Endothelial cell (in vitro differentiated cells): ENCODE data around the gene INPP4A. TPM values are rescaled to one million over a fixed set of nuclear protein-coding genes. Genes with fewer than 3 reads are reported as not detected.
A peak's percentile ranks its signal among the peaks of the same experiment; 100 is the strongest.

Experiments used
- DNase-seq: peaks from one replicate; pipeline ENCODE4 v3.0.0; 2021; ENCODE audit warnings: low spot score
- H3K27ac Mint-ChIP-seq: one replicate; pipeline ENCODE4 v1.8.0; 2021; ENCODE audit warnings: mixed read lengths, inconsistent platforms; ENCODE audit not compliant: unreplicated experiment
- H3K27me3 Mint-ChIP-seq: one replicate; pipeline ENCODE4 v1.8.0; 2021; ENCODE audit warnings: mild to moderate bottlenecking, moderate library complexity, mixed read lengths, inconsistent platforms; ENCODE audit not compliant: unreplicated experiment
- H3K36me3 Mint-ChIP-seq: one replicate; pipeline ENCODE4 v1.8.0; 2021; ENCODE audit warnings: mild to moderate bottlenecking, low read depth, mixed read lengths, inconsistent platforms; ENCODE audit not compliant: unreplicated experiment
- H3K4me1 Mint-ChIP-seq: one replicate; pipeline ENCODE4 v1.8.0; 2021; ENCODE audit warnings: mild to moderate bottlenecking, mixed read lengths, inconsistent platforms; ENCODE audit not compliant: unreplicated experiment
- H3K4me3 Mint-ChIP-seq: one replicate; pipeline ENCODE4 v1.8.0; 2021; ENCODE audit warnings: mild to moderate bottlenecking, mixed read lengths, inconsistent platforms; ENCODE audit not compliant: unreplicated experiment
- H3K9me3 Mint-ChIP-seq: one replicate; pipeline ENCODE4 v1.8.0; 2021; ENCODE audit warnings: mixed read lengths, inconsistent platforms; ENCODE audit not compliant: unreplicated experiment
- total RNA-seq: library from RNA; stranded (reverse); fragmentation: NEBNext Ultra II Directional; extraction: Animal tissue kit (Norgen Biotek cat#: 25700); gene quantifications from one replicate; pipeline ENCODE4 v1.2.1, GENCODE V29; 2021; ENCODE audit not compliant: unreplicated experiment
- TF ChIP-seq, protein P1 (sequence below): fragments of 200-600 bp; sonication (generic); IDR thresholded peaks from one replicate; pipeline ENCODE4 v1.5.0; 2021; ENCODE audit warnings: antibody characterized with exemption; ENCODE audit not compliant: unreplicated experiment

INPP4A gene
- total RNA-seq, 1 donor from 2014 or later, result 26.8 TPM

DNA sequence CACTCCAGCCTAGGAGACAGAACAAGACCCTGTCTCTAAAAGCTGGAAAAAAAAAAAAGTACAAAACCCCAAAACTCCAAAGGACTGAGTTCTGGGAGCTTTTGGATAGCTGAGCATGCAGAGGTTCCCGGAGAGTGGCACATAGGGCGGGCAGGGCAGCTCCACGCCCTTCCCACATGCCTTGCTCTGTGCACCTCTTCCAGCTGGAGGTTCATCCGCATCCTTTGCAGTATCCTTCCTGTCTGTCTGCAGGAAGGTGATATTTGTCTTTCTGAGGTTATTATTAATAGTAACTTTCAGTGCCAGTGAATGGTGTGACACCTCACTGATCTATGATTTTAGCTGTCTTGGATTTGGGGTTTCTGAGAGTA lies 70.2 kb downstream of the INPP4A start:
- DNase-seq, result no peak
- no peaks in the 10 kb centered on the region for H3K9me3 Mint-ChIP-seq
- H3K4me3 Mint-ChIP-seq, result no peak overlapping the region
- H3K4me1 Mint-ChIP-seq, result peaks cover 5% of the 10 kb centered on the region
- H3K27me3 Mint-ChIP-seq, result peaks cover 1% of the 10 kb centered on the region
- TF ChIP-seq, protein P1, sequence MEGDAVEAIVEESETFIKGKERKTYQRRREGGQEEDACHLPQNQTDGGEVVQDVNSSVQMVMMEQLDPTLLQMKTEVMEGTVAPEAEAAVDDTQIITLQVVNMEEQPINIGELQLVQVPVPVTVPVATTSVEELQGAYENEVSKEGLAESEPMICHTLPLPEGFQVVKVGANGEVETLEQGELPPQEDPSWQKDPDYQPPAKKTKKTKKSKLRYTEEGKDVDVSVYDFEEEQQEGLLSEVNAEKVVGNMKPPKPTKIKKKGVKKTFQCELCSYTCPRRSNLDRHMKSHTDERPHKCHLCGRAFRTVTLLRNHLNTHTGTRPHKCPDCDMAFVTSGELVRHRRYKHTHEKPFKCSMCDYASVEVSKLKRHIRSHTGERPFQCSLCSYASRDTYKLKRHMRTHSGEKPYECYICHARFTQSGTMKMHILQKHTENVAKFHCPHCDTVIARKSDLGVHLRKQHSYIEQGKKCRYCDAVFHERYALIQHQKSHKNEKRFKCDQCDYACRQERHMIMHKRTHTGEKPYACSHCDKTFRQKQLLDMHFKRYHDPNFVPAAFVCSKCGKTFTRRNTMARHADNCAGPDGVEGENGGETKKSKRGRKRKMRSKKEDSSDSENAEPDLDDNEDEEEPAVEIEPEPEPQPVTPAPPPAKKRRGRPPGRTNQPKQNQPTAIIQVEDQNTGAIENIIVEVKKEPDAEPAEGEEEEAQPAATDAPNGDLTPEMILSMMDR, result no peak
- H3K36me3 Mint-ChIP-seq, result peaks cover under 1% of the 10 kb centered on the region
- H3K27ac Mint-ChIP-seq, result no peak overlapping the region

DNA sequence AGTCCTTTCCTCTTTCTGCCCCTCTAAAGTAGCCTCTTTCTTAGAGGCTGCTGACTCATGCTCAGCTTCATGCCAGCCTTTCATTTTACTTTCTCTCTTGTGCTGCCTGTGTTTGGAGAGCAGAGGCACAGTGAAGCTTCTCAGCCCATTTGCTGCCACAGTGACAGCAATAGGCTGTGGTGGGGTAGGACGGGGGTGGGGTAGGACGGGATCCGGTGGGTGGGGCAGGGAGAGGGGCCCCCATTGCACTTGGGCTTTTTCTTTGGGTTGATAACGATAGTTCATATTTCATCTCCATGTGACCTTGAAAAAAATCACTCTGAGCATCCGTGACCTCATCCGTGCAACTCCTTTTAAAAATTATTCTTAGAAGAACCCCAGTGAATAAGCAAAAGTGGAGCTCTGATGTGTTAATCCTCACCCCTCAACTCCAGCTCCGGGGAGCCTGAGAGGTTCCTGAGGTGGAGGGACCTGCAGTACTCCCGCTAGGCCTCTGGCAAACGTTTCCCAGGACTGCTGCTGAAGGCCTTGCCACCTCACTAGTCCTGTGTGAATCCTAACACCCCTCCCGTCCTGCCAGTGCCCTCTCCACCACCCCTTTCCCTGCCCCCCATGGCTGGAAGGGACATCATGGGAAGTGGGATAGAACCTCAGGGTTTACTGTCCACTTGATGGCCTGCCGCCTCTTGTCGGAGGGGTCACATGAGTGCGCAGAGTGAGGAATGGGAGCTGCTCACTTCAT lies 70.8 kb downstream of the INPP4A start:
- Mint-ChIP-seq H3K9me3 (no peaks in the 10 kb centered on the region), H3K4me1 (peaks cover 5% of the 10 kb centered on the region), H3K4me3 (no peak overlapping the region), H3K27ac (no peak overlapping the region), H3K27me3 (peaks cover 1% of the 10 kb centered on the region), H3K36me3 (no peaks in the 10 kb centered on the region)
- DNase-seq, result no peak
- TF ChIP-seq, protein P1, result no peak

DNA sequence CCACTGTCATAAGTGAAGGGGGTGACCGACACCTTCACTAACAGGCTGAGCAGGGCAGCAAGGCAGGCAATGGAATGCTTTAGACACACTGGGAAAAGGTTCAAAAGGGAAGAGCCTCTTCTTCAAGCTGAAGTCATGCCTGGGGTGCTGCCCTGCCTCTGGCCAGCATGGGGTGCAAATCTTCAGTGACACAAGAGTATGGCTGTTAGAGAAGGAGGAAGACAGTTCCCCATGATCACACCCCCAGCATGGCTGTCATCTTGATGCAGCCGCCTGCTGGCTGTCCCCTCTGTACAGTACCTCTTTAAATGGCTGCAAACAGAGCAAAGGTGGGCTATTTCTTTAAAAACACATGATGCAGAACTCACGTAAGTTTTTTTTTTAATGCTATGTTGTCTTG lies 71.9 kb downstream of the INPP4A start:
- H3K9me3 Mint-ChIP-seq, result no peaks in the 10 kb centered on the region
- H3K4me3 Mint-ChIP-seq, result no peak overlapping the region
- no peak for DNase-seq
- H3K27ac Mint-ChIP-seq, result no peak overlapping the region
- no peaks in the 10 kb centered on the region for H3K36me3 Mint-ChIP-seq
- peaks cover 1% of the 10 kb centered on the region for H3K27me3 Mint-ChIP-seq
- TF ChIP-seq, protein P1, result no peak
- peaks cover 5% of the 10 kb centered on the region for H3K4me1 Mint-ChIP-seq

DNA sequence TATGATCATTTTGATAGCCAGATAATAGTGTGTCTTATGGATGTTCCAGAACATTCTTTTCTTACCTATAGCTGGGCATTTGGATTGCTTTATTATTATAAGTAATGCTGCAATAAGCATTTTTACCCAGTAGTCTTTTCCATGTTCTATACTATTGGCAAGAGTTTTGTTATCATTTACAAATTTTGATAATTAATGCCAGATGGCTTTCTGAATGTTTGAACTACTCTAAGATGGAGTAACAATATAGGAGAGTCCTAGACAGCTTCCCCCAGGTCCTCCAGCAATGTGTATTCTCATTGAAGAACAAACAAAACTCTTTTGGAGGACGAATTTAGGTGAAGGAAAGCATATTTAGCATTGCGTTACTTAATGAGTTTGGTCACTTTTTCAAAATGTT lies 73.0 kb downstream of the INPP4A start:
- no peak overlapping the region for H3K27ac Mint-ChIP-seq
- H3K4me3 Mint-ChIP-seq, result no peak overlapping the region
- no peaks in the 10 kb centered on the region for H3K36me3 Mint-ChIP-seq
- TF ChIP-seq, protein P1, result no peak
- H3K27me3 Mint-ChIP-seq, result peaks cover 1% of the 10 kb centered on the region
- peaks cover 9% of the 10 kb centered on the region for H3K4me1 Mint-ChIP-seq
- no peaks in the 10 kb centered on the region for H3K9me3 Mint-ChIP-seq
- no peak for DNase-seq

DNA sequence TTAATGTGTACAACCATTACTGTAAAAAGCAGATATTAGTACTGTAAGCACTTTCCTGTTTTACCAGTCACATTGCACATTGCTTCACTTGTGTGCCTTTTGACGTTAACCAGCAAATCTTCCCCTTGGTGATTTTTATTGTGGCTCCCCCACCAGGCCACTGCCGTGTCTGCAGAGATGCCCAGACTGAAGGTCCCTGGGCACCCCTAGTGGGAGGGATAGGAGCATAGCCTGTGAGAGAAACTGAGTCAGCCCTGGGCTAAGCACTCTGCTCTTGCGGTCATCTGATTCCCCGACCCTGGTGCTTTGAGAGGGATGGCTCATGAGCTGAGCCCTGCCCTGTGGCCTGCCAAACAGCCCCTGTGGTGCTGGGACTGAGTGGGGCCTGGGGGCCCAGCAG lies 73.4 kb downstream of the INPP4A start:
- peaks cover 12% of the 10 kb centered on the region for H3K4me1 Mint-ChIP-seq
- H3K27me3 Mint-ChIP-seq, result peaks cover 1% of the 10 kb centered on the region
- no peaks in the 10 kb centered on the region for H3K9me3 Mint-ChIP-seq
- TF ChIP-seq, protein P1, result no peak
- no peak overlapping the region for H3K27ac Mint-ChIP-seq
- DNase-seq, result peak; percentile 26
- no peaks in the 10 kb centered on the region for H3K36me3 Mint-ChIP-seq
- no peak overlapping the region for H3K4me3 Mint-ChIP-seq
